Immature natural killer cell (primary cell): ENCODE data around the gene VSTM2B. TPM values are rescaled to one million over a fixed set of nuclear protein-coding genes. Genes with fewer than 3 reads are reported as not detected.

Experiments used
- DNase-seq, 3 donors: peaks; one replicate each; pipeline ENCODE4 v3.0.0; 2022; ENCODE audit warnings: mixed read lengths in 1 of 3
- H3K27ac Mint-ChIP-seq, 6 donors: one replicate each; pipeline ENCODE4 v1.8.0; 2020; ENCODE audit warnings: mixed read lengths in 6 of 6, mild to moderate bottlenecking in 5 of 6, inconsistent platforms in 4 of 6, moderate library complexity in 3 of 6
- H3K27me3 Mint-ChIP-seq, 3 donors: one replicate each; pipeline ENCODE4 v1.8.0; 2020 to 2021; ENCODE audit warnings: low read depth in 3 of 3, mild to moderate bottlenecking in 3 of 3, mixed read lengths in 3 of 3, moderate library complexity in 3 of 3, inconsistent platforms in 1 of 3
- H3K36me3 Mint-ChIP-seq, 3 donors: one replicate each; pipeline ENCODE4 v1.8.0; 2020; ENCODE audit warnings: mixed read lengths in 3 of 3, inconsistent platforms in 2 of 3, mild to moderate bottlenecking in 2 of 3
- H3K4me1 Mint-ChIP-seq, 2 donors: one replicate each; pipeline ENCODE4 v1.8.0; 2020; ENCODE audit warnings: inconsistent platforms in 2 of 2, mild to moderate bottlenecking in 2 of 2, mixed read lengths in 2 of 2, moderate library complexity in 1 of 2
- H3K4me3 Mint-ChIP-seq, 5 donors: one replicate each; pipeline ENCODE4 v1.8.0; 2020; ENCODE audit warnings: mild to moderate bottlenecking in 5 of 5, mixed read lengths in 5 of 5, inconsistent platforms in 3 of 5, moderate library complexity in 3 of 5
- H3K9me3 Mint-ChIP-seq, 6 donors: one replicate each; pipeline ENCODE4 v1.8.0; 2020; ENCODE audit warnings: mild to moderate bottlenecking in 6 of 6, mixed read lengths in 6 of 6, inconsistent platforms in 4 of 6, moderate library complexity in 3 of 6
- polyA plus RNA-seq, 3 donors: library from polyadenylated mRNA; unstranded; fragments of 300-500 nt; fragmentation: Illumina TruSeq; gene quantifications; one replicate each; pipeline ENCODE4 v1.2.3, GENCODE V29; 2021

Gene VSTM2B
- polyA plus RNA-seq, 3 donors from 2014 or later = 0.41 to 0.48 TPM; not detected in 1

DNA sequence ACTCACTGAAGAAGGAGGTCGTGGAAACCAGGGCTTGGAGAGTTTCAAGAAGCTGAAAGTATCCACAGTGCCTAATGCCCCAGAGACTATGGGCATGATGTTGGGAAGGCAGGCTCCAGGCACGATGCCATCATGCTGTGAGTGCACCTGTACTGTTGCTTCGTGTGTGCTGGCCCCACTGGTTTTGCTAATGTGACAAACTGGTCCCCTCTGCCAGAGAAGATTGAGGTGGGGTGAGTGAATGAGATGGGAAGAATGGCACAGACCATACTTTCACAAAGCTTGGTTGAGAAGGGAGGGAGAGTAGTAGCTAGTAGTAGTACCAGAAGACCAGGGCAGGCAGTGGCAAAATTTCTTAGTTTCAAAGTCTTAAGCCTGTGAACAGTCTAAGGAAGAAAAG lies 61.3 kb downstream of the VSTM2B start:
- peaks cover 6 to 8% of the 10 kb centered on the region in 2 donors for H3K4me1 Mint-ChIP-seq
- H3K27me3 Mint-ChIP-seq = peaks cover 5 to 10% (median 6%) of the 10 kb centered on the region in 3 donors
- peak overlapping the region in 3 of 6 donors; percentile 6 to 92 (median 86) for H3K27ac Mint-ChIP-seq
- H3K9me3 Mint-ChIP-seq = peaks cover 0 to 3% (median 0%) of the 10 kb centered on the region in 6 donors
- peak overlapping the region in 1 of 5 donors; percentile 46 for H3K4me3 Mint-ChIP-seq
- no peaks in the 10 kb centered on the region for H3K36me3 Mint-ChIP-seq
- no peak for DNase-seq

DNA sequence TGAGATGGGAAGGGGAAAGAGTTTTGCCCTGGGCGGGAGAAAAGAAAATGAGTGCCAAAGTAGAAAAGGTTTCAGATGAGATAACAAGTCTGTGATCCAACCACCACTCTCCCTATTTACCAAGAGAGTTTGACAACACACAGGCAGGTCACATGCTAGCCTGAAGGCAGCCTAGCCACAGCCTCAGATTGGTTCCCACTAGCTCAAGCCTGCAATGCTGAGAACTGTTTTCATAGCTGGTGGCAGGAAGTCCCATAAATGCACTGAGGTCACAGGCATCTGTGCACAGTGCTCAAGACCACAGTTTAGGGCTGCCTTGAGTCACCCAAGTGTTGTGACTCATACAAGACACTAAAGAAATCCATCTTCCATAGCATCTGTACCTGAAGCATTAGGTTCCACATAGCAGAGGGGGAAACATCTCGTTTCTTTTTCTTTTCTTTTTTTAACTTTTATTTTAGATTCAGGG lies 61.8 kb downstream of the VSTM2B start:
- Mint-ChIP-seq H3K27ac (peak overlapping the region in 4 of 6 donors; percentile 4 to 92 (median 46)), H3K4me1 (peaks cover 6 to 8% of the 10 kb centered on the region in 2 donors), H3K4me3 (peak overlapping the region in 1 of 5 donors; percentile 53), H3K27me3 (peaks cover 5 to 10% (median 9%) of the 10 kb centered on the region in 3 donors), H3K36me3 (no peaks in the 10 kb centered on the region), H3K9me3 (peaks cover 0 to 3% (median 0%) of the 10 kb centered on the region in 6 donors)
- peak in 2 of 3 donors; percentile 22 to 75 for DNase-seq

DNA sequence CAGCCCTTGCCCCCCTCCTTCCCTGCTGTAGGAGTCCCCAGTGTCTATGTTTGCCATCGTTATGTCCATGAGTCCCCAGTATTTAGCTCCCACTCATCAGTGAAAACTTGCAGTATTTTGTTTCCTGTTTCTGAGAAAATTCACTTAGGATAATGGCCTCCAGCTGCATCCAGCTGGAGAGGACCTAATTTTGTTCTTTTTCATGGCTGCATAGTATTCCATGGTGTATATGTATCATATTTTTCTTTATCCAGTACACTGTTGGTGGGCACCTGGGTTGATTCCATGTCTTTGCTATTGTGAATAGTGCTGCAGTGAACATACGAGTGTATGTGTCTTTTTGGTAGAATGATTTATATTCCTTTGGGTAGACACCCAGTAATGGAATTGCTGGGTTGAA lies 62.3 kb downstream of the VSTM2B start:
- H3K27me3 Mint-ChIP-seq = peaks cover 9 to 10% (median 9%) of the 10 kb centered on the region in 3 donors
- H3K27ac Mint-ChIP-seq = peak overlapping the region in 2 of 6 donors; percentile 86 to 92
- peaks cover 6 to 8% of the 10 kb centered on the region in 2 donors for H3K4me1 Mint-ChIP-seq
- peaks cover 0 to 3% (median 0%) of the 10 kb centered on the region in 6 donors for H3K9me3 Mint-ChIP-seq
- no peaks in the 10 kb centered on the region for H3K36me3 Mint-ChIP-seq
- H3K4me3 Mint-ChIP-seq = no peak overlapping the region
- no peak for DNase-seq

DNA sequence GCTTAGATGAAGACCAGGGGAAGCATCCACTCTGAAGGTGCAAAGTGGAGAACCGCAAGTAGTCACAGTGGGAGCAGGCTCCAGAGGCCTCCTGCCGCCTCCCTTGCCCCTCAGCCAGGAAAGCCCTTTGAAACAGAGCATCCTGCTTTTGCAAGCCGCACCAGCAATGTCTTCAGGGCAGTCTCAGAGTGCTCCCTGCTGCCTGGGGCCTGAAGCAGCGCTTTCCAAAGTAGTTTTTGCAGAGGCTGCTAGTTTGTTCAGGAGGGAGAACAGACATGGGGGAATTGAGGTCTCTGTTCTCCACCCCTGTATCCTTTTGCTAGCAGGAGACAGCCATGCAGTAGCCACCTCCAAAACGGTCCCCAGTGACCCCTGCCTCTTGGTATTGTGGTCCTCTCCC lies 64.5 kb downstream of the VSTM2B start:
- Mint-ChIP-seq H3K4me1 (peaks cover 6 to 8% of the 10 kb centered on the region in 2 donors), H3K27me3 (peaks cover 7 to 20% (median 12%) of the 10 kb centered on the region in 3 donors), H3K36me3 (no peaks in the 10 kb centered on the region), H3K9me3 (peaks cover 0 to 2% (median 0%) of the 10 kb centered on the region in 6 donors), H3K4me3 (no peak overlapping the region), H3K27ac (no peak overlapping the region)
- DNase-seq = no peak

DNA sequence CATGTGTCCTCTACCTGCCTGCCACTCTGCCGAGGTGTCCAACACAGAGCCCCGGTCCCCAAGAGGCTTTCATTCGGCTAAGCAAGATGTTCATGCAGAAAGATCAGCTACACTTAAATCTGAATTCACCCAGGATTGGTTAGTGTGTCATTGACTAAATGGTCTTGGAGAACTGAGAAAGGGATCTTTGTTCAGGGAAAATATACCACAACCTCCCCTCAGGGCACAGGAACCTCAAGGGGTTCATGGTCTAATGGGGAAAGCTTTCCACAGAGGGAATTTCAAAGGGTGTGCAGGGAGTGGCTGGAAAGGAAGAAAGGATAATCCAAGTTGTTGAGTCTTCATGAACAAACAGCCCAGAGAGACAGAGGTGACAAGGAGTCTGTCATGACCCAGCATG lies 65.9 kb downstream of the VSTM2B start:
- H3K4me1 Mint-ChIP-seq = peaks cover 6 to 8% of the 10 kb centered on the region in 2 donors
- no peak overlapping the region for H3K27ac Mint-ChIP-seq
- no peaks in the 10 kb centered on the region for H3K36me3 Mint-ChIP-seq
- peaks cover 0 to 2% (median 0%) of the 10 kb centered on the region in 6 donors for H3K9me3 Mint-ChIP-seq
- no peak for DNase-seq
- peaks cover 7 to 25% (median 15%) of the 10 kb centered on the region in 3 donors for H3K27me3 Mint-ChIP-seq
- no peak overlapping the region for H3K4me3 Mint-ChIP-seq

DNA sequence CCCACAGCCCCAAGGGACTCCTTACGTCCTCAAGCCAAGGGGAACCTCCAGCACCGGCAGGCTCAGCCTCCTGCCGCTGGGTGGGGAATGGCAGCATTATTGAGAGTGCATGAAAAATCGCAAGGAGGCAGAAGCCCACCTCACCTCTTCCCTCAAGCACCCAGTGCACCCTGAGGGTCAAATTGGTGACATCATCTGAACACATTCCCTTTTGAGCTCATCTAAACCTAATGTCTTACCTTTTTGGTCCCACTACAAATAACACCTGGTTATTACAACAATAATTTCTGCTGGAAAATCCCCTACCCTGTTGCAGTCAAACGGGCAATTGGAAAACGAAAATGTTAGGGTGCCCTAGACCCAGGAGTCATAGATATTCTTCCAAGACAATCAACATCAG lies 68.1 kb downstream of the VSTM2B start:
- no peak for DNase-seq
- Mint-ChIP-seq H3K9me3 (peaks cover 0 to 2% (median 0%) of the 10 kb centered on the region in 6 donors), H3K27ac (no peak overlapping the region), H3K4me3 (no peak overlapping the region), H3K27me3 (peaks cover 13 to 23% (median 13%) of the 10 kb centered on the region in 3 donors), H3K36me3 (no peaks in the 10 kb centered on the region), H3K4me1 (no peaks in the 10 kb centered on the region)

DNA sequence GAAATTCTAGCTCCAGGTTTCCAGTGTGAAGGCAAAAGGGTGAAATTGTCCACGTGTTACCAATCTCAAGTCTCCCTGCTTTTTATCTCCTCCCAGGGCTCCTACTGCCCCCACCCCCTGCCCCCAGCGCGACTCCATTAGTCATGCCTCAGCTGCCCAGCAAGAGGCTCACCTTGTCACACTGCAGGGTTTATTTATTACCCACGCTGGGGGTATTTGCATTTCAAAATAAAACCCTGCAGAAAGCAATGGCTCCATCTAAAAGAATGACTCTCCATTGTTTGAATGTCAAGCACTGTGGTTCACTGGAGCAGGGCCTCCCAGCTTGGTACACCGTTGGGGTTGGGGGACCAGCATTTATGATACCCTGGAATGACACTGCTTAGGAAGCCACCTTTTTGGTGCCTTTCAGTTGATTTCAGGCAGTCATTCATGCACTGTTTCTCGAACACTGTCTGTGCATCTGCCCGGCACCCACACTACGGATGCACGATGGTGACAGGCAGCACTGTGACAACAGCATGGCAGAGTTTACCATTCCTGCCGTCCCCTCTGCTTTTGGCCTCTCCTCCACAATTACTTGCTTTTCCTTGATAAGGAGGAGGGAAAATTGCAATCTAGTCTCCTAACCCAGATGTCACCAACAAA lies 70.4 kb downstream of the VSTM2B start:
- no peaks in the 10 kb centered on the region for H3K9me3 Mint-ChIP-seq
- H3K4me3 Mint-ChIP-seq = no peak overlapping the region
- no peak overlapping the region for H3K27ac Mint-ChIP-seq
- H3K36me3 Mint-ChIP-seq = no peaks in the 10 kb centered on the region
- no peak for DNase-seq
- peaks cover 10 to 21% (median 11%) of the 10 kb centered on the region in 3 donors for H3K27me3 Mint-ChIP-seq
- no peaks in the 10 kb centered on the region for H3K4me1 Mint-ChIP-seq

DNA sequence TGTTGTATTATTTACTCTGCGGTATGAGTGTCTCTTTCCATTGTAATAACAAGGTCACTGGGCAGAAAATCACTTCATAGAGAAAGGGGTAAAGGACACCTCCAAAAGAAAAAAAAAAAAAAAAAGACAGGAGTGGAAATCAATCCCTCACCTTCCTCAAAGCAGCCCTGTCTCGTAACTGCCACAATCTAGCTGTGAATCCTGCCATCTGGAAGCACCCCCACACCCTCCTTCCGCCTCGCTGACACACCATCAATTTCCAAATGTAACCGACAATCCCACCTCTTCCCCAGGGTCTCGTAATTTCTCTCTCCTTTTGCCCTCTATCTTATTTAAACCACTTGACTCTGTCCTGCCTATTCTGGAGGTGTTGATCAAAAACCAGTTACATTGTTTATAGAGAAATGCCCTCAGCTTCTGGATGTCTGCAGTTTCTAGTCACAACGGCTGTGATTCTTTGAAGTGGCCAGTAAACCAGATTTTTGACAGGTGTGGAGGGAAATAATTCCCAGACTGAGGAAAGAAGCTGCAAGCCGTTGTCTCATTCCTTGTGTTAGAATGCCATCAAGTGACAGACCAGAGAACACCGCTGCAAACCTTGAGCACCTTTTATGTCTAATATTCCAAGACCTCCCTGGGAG lies 71.2 kb downstream of the VSTM2B start:
- H3K9me3 Mint-ChIP-seq = no peaks in the 10 kb centered on the region
- no peak overlapping the region for H3K4me3 Mint-ChIP-seq
- no peak for DNase-seq
- H3K27me3 Mint-ChIP-seq = peaks cover 7 to 21% (median 11%) of the 10 kb centered on the region in 3 donors
- H3K4me1 Mint-ChIP-seq = no peaks in the 10 kb centered on the region
- H3K27ac Mint-ChIP-seq = no peak overlapping the region
- H3K36me3 Mint-ChIP-seq = no peaks in the 10 kb centered on the region

DNA sequence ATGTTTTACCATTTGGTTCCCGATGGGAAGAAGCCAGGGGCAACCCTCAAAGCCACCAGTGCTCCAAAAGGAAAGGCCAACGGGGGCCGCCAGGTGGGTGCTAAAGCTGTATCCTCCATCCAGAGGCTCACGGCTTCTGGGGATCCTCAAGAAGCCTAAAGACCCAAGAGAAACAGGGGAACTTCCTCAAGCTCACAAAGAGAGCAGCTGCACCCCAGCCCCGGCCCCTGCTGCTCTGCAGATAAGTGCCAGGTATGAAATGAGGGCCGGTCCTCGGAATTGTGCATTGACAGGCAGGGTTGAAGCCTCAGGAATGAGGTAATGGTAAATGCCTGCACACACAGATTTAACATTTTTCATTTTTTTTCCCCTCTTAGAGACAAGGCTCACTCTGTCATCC lies 72.2 kb downstream of the VSTM2B start:
- Mint-ChIP-seq H3K9me3 (no peaks in the 10 kb centered on the region), H3K4me3 (no peak overlapping the region), H3K27ac (no peak overlapping the region), H3K36me3 (no peaks in the 10 kb centered on the region), H3K27me3 (peaks cover 9 to 17% (median 9%) of the 10 kb centered on the region in 3 donors), H3K4me1 (no peaks in the 10 kb centered on the region)
- DNase-seq = no peak

DNA sequence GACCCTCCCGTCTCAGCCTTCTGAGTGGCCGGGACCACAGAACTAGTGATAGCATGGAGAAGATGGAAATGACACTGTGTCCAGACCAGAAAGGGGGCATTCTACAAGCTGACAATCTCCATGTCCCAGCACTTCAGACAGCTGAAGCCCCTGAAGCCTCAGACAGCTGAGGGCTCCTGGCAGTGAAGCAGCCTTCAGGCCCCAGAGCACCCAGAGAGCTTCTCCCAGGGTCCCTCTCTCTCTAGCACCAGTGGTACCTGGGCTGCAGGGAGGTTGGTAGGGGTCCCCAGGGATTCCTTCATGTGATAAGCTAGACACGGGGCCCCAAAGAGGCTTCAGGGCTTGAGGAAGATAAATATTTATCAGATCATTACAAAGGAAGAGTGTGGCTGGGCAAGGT lies 72.7 kb downstream of the VSTM2B start:
- H3K36me3 Mint-ChIP-seq = no peaks in the 10 kb centered on the region
- no peaks in the 10 kb centered on the region for H3K9me3 Mint-ChIP-seq
- DNase-seq = no peak
- no peak overlapping the region for H3K4me3 Mint-ChIP-seq
- peaks cover 8 to 15% (median 11%) of the 10 kb centered on the region in 3 donors for H3K27me3 Mint-ChIP-seq
- H3K4me1 Mint-ChIP-seq = no peaks in the 10 kb centered on the region
- no peak overlapping the region for H3K27ac Mint-ChIP-seq

DNA sequence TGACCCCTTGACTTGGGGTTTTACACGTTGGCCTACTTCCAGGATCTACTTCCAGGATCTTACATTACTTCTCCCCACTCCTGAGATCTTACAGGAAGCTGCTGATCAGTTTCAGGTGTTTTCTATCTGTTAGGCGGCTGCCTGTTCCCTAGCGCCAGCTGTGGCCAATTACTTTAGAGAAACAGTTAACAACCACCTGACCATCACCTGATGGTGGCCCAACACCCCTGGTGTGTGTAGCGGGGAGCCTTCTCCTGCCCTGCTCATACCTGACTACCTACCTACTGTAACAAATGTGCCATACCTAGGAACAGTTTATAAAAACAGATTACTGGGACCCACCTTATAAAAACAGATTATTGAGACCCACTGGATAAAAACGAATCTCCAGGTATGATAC lies 77.5 kb downstream of the VSTM2B start:
- no peaks in the 10 kb centered on the region for H3K36me3 Mint-ChIP-seq
- H3K27ac Mint-ChIP-seq = peak overlapping the region in 2 of 6 donors; percentile 12 to 34
- H3K4me3 Mint-ChIP-seq = no peak overlapping the region
- H3K4me1 Mint-ChIP-seq = peaks cover 17 to 24% of the 10 kb centered on the region in 2 donors
- no peaks in the 10 kb centered on the region for H3K9me3 Mint-ChIP-seq
- DNase-seq = no peak
- H3K27me3 Mint-ChIP-seq = peaks cover 8 to 15% (median 12%) of the 10 kb centered on the region in 3 donors

DNA sequence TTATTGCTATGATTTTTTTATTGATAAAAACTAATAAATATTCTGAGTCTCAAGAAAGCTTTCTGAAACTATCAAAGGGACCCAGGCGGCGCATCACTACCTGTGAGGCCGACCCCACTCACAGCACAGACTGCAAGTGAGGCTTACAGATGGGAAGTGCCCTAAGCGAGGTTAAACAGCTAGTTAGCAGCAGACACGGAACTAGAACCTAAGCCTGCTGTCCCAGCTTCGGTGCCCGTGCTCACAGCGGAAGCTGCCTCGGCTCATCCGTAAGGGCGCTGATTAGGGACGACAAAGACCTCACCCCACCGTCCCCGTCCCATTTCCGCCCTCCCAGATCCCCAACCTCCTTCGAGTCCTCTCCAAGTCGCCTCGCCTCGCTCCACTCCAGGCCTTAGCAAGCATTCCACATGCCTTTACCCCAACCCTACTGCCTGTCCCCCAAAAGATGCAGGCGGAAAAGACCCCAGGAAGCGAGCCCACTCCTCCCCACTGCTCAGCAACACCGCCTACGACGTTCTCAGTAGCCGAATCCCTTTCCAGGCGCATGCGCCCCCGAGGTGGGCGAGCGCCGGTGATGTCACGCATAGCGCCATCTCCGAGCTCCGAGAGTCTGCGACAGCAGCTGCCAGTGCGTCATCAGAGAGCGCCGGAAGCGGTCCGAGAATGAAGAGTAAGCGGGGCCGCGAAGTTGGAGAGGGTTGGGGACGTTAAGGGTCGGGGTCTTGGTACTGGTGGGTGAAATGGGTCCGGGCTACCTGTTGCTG lies 80.0 kb downstream of the VSTM2B start, which contains the start of gene POP4:
Gene POP4, plus strand, starts transcription at position 631 of the 767 bp plus-strand sequence. Its CDS starts 36 bp downstream, at position 667.
- Mint-ChIP-seq H3K4me3 (peak within 1 kb of the TSS; percentile 93 to 100 (median 98)), H3K9me3 (no peaks in the 10 kb centered on the region), H3K36me3 (peaks cover 4 to 14% (median 9%) of the 10 kb centered on the region in 3 donors), H3K4me1 (peaks cover 31 to 41% of the 10 kb centered on the region in 2 donors), H3K27me3 (peaks cover 8 to 14% (median 12%) of the 10 kb centered on the region in 3 donors), H3K27ac (peak within 1 kb of the TSS; percentile 98 to 100 (median 99))
- peak; percentile 92 to 96 (median 95) for DNase-seq

DNA sequence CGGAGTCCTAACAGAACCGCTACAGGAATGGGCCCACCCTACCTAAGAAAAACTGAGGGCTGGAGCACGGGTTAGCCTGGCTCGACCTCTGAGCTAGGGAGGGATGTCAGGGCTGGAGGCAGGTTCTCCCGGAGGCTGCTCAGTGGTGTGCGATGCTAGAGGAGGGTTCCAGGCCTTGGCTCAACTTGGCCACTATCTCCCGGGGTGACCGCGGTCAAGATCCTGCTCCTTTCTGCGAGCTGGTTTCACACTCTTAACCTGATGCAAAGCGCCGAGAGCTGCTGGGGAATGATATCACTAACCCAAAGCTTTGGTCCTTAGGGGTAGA lies 80.6 kb downstream of the VSTM2B start:
- peak overlapping the region; percentile 98 to 100 (median 99) for H3K27ac Mint-ChIP-seq
- no peak for DNase-seq
- no peaks in the 10 kb centered on the region for H3K9me3 Mint-ChIP-seq
- peaks cover 36 to 47% of the 10 kb centered on the region in 2 donors for H3K4me1 Mint-ChIP-seq
- H3K27me3 Mint-ChIP-seq = peaks cover 8 to 14% (median 12%) of the 10 kb centered on the region in 3 donors
- peaks cover 5 to 17% (median 9%) of the 10 kb centered on the region in 3 donors for H3K36me3 Mint-ChIP-seq
- H3K4me3 Mint-ChIP-seq = peak overlapping the region; percentile 93 to 100 (median 98)
